GM19193 (cell line): ENCODE measurements around the gene ZNF385B.

Source experiments
- POLR2A ChIP-seq: IDR thresholded peaks from 4 replicates; pipeline ENCODE4 v1.6.1; 2011; ENCODE audit not compliant: insufficient read depth, insufficient read length; ENCODE audit errors: extremely low read depth

Gene ZNF385B

DNA sequence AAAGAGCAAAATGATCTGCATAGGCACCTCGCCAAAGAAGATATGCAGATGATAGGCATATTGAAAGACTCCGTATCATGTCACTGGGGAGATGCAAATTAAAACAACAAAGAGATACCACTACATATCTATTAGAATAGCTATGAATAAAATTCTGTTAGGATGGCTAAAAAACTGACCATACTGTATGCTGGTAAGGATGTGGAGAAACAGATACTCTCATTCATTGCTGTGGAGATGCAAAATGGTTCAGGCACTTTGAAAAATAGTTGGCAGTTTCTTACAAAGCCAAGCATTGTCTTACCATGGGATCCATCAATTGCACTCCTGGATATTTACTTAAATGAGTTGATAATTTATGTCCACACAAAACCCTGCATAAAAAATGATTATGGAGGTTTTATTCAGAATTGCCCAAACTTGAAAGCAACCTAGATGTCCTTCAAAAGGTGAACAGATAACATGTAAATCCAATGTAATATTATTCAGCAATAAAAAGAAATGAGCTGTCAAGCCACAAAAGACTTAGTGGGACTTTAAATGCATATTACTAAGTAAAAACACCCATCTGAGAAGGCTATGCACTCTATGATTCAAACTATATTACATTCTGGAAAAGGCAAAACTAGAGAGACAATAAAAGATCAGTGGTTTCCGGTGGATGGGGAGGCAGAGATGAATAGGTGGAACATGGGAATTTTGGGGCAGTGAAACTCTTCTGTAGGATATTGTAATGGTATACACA, 31.2 kb downstream of the ZNF385B start:
- no peak for TF ChIP-seq POLR2A

DNA sequence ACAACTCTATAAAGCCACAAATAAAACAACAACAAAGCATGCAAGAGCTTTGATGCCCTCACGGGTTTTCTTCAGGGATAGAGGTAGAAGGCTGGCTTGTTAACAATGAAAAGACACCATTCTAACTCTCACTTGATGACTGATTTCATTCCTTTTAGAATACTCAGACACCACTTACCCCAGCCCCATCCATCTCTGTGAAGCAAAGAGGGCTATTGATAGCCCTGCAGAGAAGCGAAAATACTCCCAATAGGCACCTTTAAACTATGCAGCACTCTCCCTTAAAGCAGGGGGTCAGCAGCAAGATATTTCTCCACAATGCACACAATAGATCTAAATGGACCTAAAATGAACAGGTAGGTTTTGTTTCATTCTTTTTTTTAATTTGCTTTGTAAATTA, 35.1 kb downstream of the ZNF385B start:
- no peak for TF ChIP-seq POLR2A

- no peak for TF ChIP-seq POLR2A
Measured at GRCh38 chr2:179825494-179825893, 35.9 kb downstream of the ZNF385B start.

DNA sequence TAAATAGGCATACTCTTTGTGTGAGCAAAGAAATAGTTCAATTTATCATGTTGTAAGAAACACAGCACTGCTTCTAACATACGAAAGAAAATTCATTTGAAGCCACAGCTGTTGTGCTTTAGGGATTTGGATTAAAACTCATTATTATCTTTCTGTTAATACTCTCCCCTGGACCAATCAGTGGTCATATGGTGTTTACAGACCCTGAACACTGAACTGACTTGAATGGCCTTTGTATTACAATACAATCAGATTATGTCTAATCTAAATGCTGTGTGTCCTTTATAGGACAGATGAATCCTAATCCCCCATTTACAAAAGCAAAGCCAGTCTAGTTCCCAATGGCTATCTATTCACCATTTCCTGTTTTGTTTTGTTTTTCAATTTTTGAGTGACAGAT, 36.5 kb downstream of the ZNF385B start:
- no peak for TF ChIP-seq POLR2A

DNA sequence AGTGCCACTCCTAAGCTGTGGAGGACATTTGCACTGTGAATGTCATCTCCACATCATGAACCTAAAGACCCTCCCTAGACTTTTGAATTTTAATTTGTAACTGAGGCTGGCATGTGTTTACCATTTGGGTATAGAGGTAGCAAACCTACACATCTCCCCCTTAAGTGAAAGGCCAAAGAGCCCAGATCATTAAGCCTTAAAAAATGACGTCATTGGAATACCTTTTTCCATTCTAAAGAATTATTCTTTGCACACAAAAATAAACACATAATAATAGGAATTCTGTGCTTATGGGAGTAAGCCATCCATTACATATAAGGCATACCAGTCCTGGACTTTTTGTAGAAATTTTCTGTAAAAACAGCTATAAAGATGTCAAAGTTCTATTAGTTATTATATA, 38.9 kb downstream of the ZNF385B start:
- no peak for TF ChIP-seq POLR2A

GRCh38 chr2:179818546-179818945, 42.9 kb downstream of the ZNF385B start:
- no peak for TF ChIP-seq POLR2A

DNA sequence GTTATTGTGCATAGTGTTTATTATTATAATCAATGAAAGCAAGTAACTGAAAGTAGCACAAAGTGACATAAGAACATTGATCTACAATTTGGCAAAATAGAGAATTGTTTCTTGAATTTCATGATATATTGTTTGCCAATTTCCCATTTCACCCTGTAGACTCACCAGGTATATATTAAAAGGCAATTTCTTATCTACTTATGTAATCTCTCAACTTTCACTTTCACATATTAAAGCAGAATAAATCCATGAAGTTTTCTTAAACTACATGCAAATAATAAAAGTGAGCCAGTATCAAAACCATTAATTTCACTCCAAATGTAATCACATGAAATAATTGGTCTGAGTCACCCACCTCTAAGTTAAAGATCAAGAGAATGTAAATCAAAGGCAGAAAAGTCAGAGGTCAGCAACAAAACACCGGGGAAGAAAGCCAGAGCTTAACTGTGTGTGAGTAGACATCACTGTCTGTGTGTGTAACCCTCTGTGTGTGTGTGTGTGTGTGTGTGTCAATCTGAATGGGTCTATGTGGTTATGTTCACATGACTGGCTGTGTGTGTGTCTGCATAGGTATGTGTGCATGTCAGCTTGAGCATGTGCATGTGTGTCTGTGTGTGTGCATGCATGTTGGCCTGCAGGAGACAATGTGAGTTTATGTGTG, 44.1 kb downstream of the ZNF385B start:
- TF ChIP-seq POLR2A = no peak

DNA sequence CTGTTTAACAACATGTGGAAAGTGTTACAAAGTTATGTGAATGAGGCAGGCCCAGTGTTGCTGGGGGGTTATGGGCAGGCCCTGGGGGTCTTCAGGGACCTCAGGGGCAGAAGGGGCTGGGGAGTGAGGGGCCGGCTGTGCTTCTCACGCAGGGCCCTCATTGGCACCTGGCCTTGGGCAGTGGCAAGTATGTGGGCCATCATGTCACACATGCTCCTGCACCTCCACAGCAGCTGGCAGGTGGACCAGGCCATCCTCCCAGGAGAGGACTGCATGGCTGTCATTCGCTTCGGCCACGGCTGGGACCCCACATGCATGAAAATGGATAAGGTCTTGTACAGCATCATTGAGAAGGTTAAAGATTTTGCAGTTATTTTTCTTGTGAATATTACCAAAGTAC, 47.4 kb downstream of the ZNF385B start:
- no peak for TF ChIP-seq POLR2A

DNA sequence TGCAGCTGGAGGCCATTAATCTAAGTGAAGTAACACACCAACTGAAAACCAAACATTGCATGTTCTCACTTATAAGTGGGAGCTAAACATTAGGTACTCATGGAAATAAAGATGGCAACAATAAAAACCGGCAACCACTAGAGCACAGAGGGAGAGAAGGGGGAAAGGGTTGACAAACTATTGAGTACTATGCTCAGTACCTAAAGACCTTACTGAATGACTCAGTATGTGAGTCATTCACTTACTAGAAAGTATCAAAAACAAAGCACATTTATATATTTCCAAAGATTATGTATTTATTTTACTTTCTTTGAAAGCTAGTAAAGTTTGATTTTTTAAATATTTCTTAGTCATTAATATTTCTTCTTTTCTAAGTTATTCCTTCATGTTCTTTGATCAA, 48.9 kb downstream of the ZNF385B start:
- no peak for TF ChIP-seq POLR2A

- no peak for TF ChIP-seq POLR2A
Measured at GRCh38 chr2:179811042-179811441, 50.4 kb downstream of the ZNF385B start.

- TF ChIP-seq POLR2A = no peak
Measured at GRCh38 chr2:179809606-179810005, 51.8 kb downstream of the ZNF385B start.

DNA sequence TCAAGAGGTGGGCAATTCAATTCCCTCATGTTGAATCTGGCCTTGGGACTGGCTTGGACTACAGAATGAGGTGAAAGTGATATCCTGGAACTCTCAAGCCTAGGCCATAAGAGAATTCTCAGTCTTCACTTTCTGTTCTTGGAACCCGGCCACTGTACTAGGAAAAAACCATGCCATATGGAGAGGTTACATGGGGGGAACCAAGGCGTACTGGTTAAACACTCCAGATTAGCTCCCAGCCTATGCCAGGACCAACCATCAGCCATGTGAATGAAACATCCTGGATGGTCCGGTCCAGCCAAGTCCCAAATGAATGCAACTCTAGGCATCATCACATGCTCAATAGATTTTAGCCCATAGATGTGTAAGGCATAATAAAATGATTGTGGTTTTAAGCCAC, 56.4 kb downstream of the ZNF385B start:
- no peak for TF ChIP-seq POLR2A

- TF ChIP-seq POLR2A = no peak
Measured at GRCh38 chr2:179804206-179804605, 57.2 kb downstream of the ZNF385B start.

GRCh38 chr2:179802051-179802882, 59.1 kb downstream of the ZNF385B start:
- TF ChIP-seq POLR2A = no peak

GRCh38 chr2:179800776-179801175, 60.6 kb downstream of the ZNF385B start:
- no peak for TF ChIP-seq POLR2A
